Hippocampal formation (tissue), 2 donors: ENCODE measurements around the gene TTLL3.

Experiments
- DNase-seq, 2 donors: peaks; one replicate each; lab custom pipeline; 2025; lab: John Stamatoyannopoulos, UW

The TTLL3 gene

GRCh38 chr3:9780910-9781309 is 29.2 kb upstream of the TTLL3 start:
- no peak for DNase-seq

- DNase-seq: no peak
Observed at GRCh38 chr3:9781551-9781950, 28.5 kb upstream of the TTLL3 start.

GRCh38 chr3:9781978-9782603 is 28.0 kb upstream of the TTLL3 start:
- DNase-seq: no peak

- no peak for DNase-seq
Observed at GRCh38 chr3:9782770-9783169, 27.3 kb upstream of the TTLL3 start.

GRCh38 chr3:9783954-9784353 is 26.1 kb upstream of the TTLL3 start:
- DNase-seq: peak in 1 of 2 donors; percentile 8

- no peak for DNase-seq
Observed at GRCh38 chr3:9784965-9785364, 25.1 kb upstream of the TTLL3 start.

GRCh38 chr3:9785602-9786001 is 24.5 kb upstream of the TTLL3 start:
- DNase-seq: no peak

GRCh38 chr3:9786209-9786739 is 23.8 kb upstream of the TTLL3 start:
- no peak for DNase-seq

- DNase-seq: no peak
Observed at GRCh38 chr3:9786825-9787669, 23.0 kb upstream of the TTLL3 start.

GRCh38 chr3:9787714-9788113 is 22.3 kb upstream of the TTLL3 start:
- DNase-seq: no peak

- no peak for DNase-seq
Observed at GRCh38 chr3:9791127-9791526, 18.9 kb upstream of the TTLL3 start.

GRCh38 chr3:9791790-9792404 is 18.2 kb upstream of the TTLL3 start:
- no peak for DNase-seq

GRCh38 chr3:9792405-9793160 is 17.5 kb upstream of the TTLL3 start, which contains the start of the genes ARPC4 and TADA3:
Gene ARPC4 (plus strand): TSS chr3:9793082. CDS start chr3:9793122, 40 bp downstream.
Gene TADA3 (minus strand): TSS chr3:9792473. CDS start chr3:9791466, 1,007 bp downstream.
- peak; percentile 92 to 99 for DNase-seq

GRCh38 chr3:9793161-9793781 is 16.8 kb upstream of the TTLL3 start:
- DNase-seq: no peak

- DNase-seq: no peak
Observed at GRCh38 chr3:9794400-9794799, 15.7 kb upstream of the TTLL3 start.

- DNase-seq: no peak
Observed at GRCh38 chr3:9795207-9795606, 14.9 kb upstream of the TTLL3 start.

GRCh38 chr3:9797196-9797945 is 12.7 kb upstream of the TTLL3 start:
- DNase-seq: no peak

GRCh38 chr3:9800529-9800928 is 9.5 kb upstream of the TTLL3 start:
- DNase-seq: no peak

GRCh38 chr3:9803494-9803893 is 6.6 kb upstream of the TTLL3 start:
- no peak for DNase-seq

- DNase-seq: no peak
Observed at GRCh38 chr3:9804996-9805395, 5.1 kb upstream of the TTLL3 start.

- no peak for DNase-seq
Observed at GRCh38 chr3:9806137-9806536, 3.9 kb upstream of the TTLL3 start.
